ENCODE data around the gene CBFA2T3. TPM values are rescaled to one million over a fixed set of nuclear protein-coding genes. Genes with fewer than 3 reads are reported as not detected.
"Not testable (repeated sequence)": the region's sequence is repeated elsewhere in the genome, so short reads cannot be mapped to it uniquely, and the experiment has no call there.

The CBFA2T3 gene
- total and polyA plus RNA-seq, 2 of the 13 experiments (the other 11 are each of a cell fraction or from before 2014, with no cell fraction given) = 0.05 TPM; not detected in 1

DNA sequence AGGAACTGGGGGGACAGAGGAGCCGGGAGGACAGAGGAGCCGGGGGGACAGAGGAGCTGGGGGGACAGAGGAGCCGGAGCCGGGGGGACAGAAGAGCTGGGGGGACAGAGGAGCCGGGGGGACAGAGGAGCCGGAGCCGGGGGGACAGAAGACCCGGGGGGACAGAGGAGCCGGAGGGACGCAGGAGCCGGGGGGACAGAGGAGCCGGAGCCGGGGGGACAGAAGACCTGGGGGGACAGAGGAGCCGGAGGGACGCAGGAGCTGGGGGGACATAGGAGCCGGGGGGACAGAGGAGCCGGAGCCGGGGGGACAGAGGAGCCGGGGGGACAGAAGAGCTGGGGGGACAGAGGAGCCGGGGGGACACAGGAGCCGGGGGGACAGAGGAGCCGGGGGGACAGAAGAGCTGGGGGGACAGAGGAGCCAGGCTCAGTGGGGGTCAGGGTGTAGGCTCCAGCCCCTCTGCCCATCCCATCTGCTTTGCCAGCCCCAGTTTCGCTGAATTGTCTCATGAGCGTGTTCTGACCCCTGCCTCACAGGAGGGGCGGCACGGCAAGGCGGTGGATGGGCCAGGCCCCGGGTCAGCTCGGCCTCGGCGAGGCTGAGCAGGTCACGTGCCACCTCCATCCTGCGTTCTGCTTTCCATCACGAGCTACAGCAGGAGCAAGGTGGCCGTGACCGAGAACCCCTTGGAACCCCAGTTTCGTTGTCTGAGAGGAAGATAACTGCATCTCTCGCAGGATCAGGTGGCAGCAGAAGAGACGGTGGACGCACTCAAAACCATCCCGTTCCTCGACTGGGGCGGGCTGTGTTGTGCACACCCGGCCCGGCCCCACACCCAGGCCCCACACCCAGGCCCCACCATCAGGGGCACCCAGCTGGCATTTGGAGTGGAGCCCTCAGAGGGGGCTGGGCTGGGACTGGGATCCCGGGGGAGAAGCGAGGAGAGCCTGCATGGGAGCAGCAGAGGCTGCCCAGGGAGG, 26.1 kb upstream of the CBFA2T3 start (continued):
- no peak for TF ChIP-seq FUBP1 (CRISPR knock-in tag; IDR thresholded peaks at IDR 0.05; ENCODE audit: borderline replicate concordance)

GRCh38 chr16:89002081-89002480, 25.1 kb upstream of the CBFA2T3 start:
- not testable (repeated sequence) for FAIRE-seq
- 40% methylated on average over 19 of the region's 19 CpGs for WGBS (ENCODE audit: low lambda C conversion rate)

More at GRCh38 chr16:89002081-89002480, 25.1 kb upstream of the CBFA2T3 start:
- Histone ChIP-seq H3K27me3 (ENCODE audit: control insufficient read depth in 1 of 2, insufficient read depth in 2 of 2, low read length in 2 of 2) (peaks cover 21 to 62% of the 10 kb centered on the region in 2 experiments; a peak in 4 of 5 replicates), H3K9me3 (ENCODE audit: low read length) (peaks cover 18% of the 10 kb centered on the region)
- H3K4me2 ChIP-seq (ENCODE audit: low read depth, low read length); H3K36me3 ChIP-seq (replicated peaks in 1 of 2; ENCODE audit: control insufficient read depth in 1 of 2, insufficient read depth in 2 of 2, low read length in 2 of 2); H3K9ac ChIP-seq (ENCODE audit: insufficient read depth, low read depth, low read length); H3K79me2 ChIP-seq (ENCODE audit: insufficient read depth, low read length); H3K27ac ChIP-seq (ENCODE audit: extremely low read length, insufficient read depth, low read length); POLR2A ChIA-PET; CTCF ChIA-PET (ENCODE audit: low intra/inter-chr PET ratio, low total read pairs); intact Hi-C loops (cut with micrococcal nuclease; ENCODE audit: unreplicated experiment); H3K4me3 ChIP-seq (replicated peaks in 1 of 3; ENCODE audit: insufficient read depth in 1 of 3, low read depth in 2 of 3, low read length in 3 of 3); in situ Hi-C loops (cut with HindIII; ENCODE audit: extremely low pct_ligation_motif_present, low pct_unique_long_range_greater_than_20kb); H2AFZ ChIP-seq (ENCODE audit: low read length); ATAC-seq; BruUV-seq (replicated peaks); H3K4me1 ChIP-seq (ENCODE audit: insufficient read depth, low read length); DNase-seq (ENCODE audit: low spot score); H4K20me1 ChIP-seq (ENCODE audit: insufficient read depth, low read length): not testable (repeated sequence)

Data from HepG2 (cell line).